ENCODE data around the gene SCGB2A2. TPM values are rescaled to one million over a fixed set of nuclear protein-coding genes. Genes with fewer than 3 reads are reported as not detected.

SCGB2A2 gene
- total and polyA plus RNA-seq, 9 donors, result not detected

DNA sequence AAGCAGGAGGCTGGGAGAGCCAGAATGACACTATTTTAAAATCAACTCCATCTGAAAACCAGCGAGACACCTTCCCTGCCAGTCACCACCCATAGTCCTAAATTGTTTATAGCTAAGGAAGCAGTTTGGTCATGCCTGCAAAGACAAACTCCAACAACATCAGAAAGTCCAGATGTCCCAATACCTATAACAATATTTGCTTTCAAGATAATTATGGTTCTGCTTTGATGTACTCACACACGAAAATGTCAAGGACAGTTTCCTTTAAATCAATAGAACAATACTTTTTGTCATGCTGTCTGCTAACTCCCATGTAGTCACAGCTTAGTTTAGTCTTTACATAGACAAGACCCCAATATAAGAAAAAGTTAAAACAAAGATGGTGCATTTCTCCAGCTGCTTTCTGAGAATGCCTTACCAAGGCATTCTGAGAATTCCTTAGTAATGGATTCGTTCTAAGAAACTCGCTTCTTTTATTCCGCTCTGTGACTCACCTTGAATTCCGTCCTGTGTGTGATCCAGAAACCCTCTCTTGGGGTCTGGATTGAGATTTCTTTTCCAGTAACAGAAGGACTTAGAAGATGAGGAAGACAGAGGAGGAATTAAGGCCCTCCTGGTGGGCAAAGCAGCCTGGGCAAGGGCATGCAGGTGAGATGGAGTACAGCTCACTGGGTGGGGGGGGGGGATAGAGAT is 9.6 kb upstream of the SCGB2A2 start:
- 57 to 69% (median 67%) methylated on average over 6 of the region's 6 CpGs for WGBS, 3 donors
- no peaks in the 10 kb centered on the region for H3K4me1 ChIP-seq (ENCODE audit: insufficient read depth)
- no peaks in the 10 kb centered on the region for H3K27me3 ChIP-seq
- no peak overlapping the region for H3K27ac ChIP-seq
- H3K4me3 ChIP-seq, result no peak overlapping the region
- no peaks in the 10 kb centered on the region for H3K9me3 ChIP-seq
- no peaks in the 10 kb centered on the region for H3K36me3 ChIP-seq
- TF ChIP-seq POLR2A (IDR thresholded peaks at IDR 0.05) (no peak), EP300 (IDR thresholded peaks at IDR 0.05) (no peak)
- TF ChIP-seq, protein P1, sequence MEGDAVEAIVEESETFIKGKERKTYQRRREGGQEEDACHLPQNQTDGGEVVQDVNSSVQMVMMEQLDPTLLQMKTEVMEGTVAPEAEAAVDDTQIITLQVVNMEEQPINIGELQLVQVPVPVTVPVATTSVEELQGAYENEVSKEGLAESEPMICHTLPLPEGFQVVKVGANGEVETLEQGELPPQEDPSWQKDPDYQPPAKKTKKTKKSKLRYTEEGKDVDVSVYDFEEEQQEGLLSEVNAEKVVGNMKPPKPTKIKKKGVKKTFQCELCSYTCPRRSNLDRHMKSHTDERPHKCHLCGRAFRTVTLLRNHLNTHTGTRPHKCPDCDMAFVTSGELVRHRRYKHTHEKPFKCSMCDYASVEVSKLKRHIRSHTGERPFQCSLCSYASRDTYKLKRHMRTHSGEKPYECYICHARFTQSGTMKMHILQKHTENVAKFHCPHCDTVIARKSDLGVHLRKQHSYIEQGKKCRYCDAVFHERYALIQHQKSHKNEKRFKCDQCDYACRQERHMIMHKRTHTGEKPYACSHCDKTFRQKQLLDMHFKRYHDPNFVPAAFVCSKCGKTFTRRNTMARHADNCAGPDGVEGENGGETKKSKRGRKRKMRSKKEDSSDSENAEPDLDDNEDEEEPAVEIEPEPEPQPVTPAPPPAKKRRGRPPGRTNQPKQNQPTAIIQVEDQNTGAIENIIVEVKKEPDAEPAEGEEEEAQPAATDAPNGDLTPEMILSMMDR (IDR thresholded peaks at IDR 0.05), result no peak
- no peak for DNase-seq
- intact Hi-C loops (cut with DNase I), result no loop called here

DNA sequence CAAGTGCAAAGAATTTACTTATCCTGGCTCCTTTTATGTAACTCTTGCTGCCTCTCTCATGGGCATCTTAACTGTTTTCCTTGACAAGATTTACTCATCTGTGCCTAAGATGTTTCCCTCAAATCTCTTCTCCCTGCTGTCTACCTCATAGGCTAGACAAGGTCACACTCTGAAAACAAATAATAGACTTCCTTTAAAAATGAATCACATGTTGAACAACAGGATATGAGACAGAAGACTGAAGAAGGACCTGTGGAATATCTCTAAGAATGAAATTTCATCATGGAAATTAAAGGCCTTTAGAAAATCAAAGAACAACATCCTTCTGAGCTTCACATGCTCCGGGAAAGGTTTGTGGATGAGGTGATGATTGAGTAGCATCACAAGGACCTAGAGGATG is 6.0 kb upstream of the SCGB2A2 start:
- intact Hi-C loops (cut with DNase I), result no loop called here
- Histone ChIP-seq H3K27me3 (no peaks in the 10 kb centered on the region), H3K36me3 (no peaks in the 10 kb centered on the region), H3K4me1 (ENCODE audit: insufficient read depth) (no peaks in the 10 kb centered on the region), H3K9me3 (no peaks in the 10 kb centered on the region), H3K4me3 (no peak overlapping the region), H3K27ac (no peak overlapping the region)
- TF ChIP-seq, protein P1 (IDR thresholded peaks at IDR 0.05), result no peak
- TF ChIP-seq POLR2A (IDR thresholded peaks at IDR 0.05) (no peak), EP300 (IDR thresholded peaks at IDR 0.05) (no peak)
- DNase-seq, result no peak
- WGBS, 3 donors, result 75 to 93% (median 80%) methylated on average over 1 of the region's 1 CpG

DNA sequence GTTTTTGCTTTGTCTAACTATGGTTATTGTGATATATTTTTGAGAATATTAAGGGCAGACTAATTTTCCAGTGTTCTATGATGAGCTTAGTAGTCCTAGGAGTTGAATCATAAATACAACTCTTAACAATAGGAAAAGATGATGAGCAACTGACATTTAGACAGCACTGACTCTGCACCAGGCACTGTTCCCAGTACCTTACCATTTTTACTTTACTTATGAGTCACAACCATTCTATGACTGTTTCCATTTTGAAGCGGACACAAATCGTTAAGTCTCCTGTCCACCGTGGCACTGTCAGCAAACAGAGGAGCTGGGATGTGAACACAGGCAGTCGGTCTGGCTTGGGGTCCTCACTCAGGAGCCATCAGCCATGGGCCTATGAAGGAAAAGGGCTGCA is 3.4 kb upstream of the SCGB2A2 start:
- H3K36me3 ChIP-seq, result no peaks in the 10 kb centered on the region
- no peak for DNase-seq
- H3K4me3 ChIP-seq, result no peak overlapping the region
- H3K27ac ChIP-seq, result no peak overlapping the region
- intact Hi-C loops (cut with DNase I), result no loop called here
- WGBS, 3 donors, result 68 to 75% (median 72%) methylated on average over 4 of the region's 4 CpGs
- no peaks in the 10 kb centered on the region for H3K9me3 ChIP-seq
- no peaks in the 10 kb centered on the region for H3K27me3 ChIP-seq
- TF ChIP-seq EP300 (IDR thresholded peaks at IDR 0.05) (no peak), POLR2A (IDR thresholded peaks at IDR 0.05) (no peak)
- TF ChIP-seq, protein P1 (IDR thresholded peaks at IDR 0.05), result no peak
- H3K4me1 ChIP-seq (ENCODE audit: insufficient read depth), result no peaks in the 10 kb centered on the region

DNA sequence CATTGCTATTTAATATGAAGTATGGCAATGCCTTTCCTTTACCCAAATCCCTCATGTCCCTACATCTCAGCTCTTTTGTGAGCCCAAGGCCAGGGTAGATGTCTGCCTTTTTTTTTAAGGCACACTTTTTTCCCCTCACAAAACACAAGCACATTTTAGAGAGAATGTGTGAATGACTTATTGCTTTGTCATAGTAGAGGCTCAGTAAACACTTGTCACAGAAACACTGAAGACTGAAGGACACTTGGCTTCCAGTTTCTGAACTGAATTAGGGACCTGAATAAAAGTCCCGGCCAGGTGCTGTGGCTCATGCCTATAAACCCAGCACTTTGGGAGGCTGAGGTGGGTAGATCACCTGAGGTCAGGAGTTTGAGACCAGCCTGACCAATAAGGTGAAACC is 2.9 kb upstream of the SCGB2A2 start:
- intact Hi-C loops (cut with DNase I), result no loop called here
- H3K9me3 ChIP-seq, result no peaks in the 10 kb centered on the region
- WGBS, 3 donors, result 81 to 93% (median 90%) methylated on average over 1 of the region's 1 CpG

More for the DNA sequence above, 2.9 kb upstream of the SCGB2A2 start:
- no peaks in the 10 kb centered on the region for H3K27me3 ChIP-seq
- TF ChIP-seq POLR2A (IDR thresholded peaks at IDR 0.05), result no peak
- TF ChIP-seq, protein P1 (IDR thresholded peaks at IDR 0.05), result no peak
- no peak for TF ChIP-seq EP300 (IDR thresholded peaks at IDR 0.05)
- H3K27ac ChIP-seq, result no peak overlapping the region
- no peaks in the 10 kb centered on the region for H3K36me3 ChIP-seq
- H3K4me1 ChIP-seq (ENCODE audit: insufficient read depth), result no peaks in the 10 kb centered on the region
- no peak overlapping the region for H3K4me3 ChIP-seq
- no peak for DNase-seq

Measured in ovary (tissue), 9 donors.